NCI-H748 (cell line): ENCODE results near the gene PRKCA.
"Not testable (repeated sequence)": the region's sequence is repeated elsewhere in the genome, so short reads cannot be mapped to it uniquely, and the experiment has no call there.

Experiments
- DNase-seq: peaks from one replicate; lab custom pipeline; 2025; ENCODE audit not compliant: unreplicated experiment; lab: John Stamatoyannopoulos, UW

Gene PRKCA

GRCh38 chr17:66287911-66288310 is 14.5 kb upstream of the PRKCA start:
- no peak for DNase-seq

GRCh38 chr17:66290101-66290722 is 12.2 kb upstream of the PRKCA start:
- no peak for DNase-seq

GRCh38 chr17:66292353-66292752 is 10.1 kb upstream of the PRKCA start:
- no peak for DNase-seq

GRCh38 chr17:66296289-66296725 is 6.1 kb upstream of the PRKCA start:
- DNase-seq, result no peak

- DNase-seq, result not testable (repeated sequence)
Measured at GRCh38 chr17:66297443-66297842, 5.0 kb upstream of the PRKCA start.

GRCh38 chr17:66299711-66300110 is 2.7 kb upstream of the PRKCA start:
- no peak for DNase-seq

- DNase-seq, result no peak
Measured at GRCh38 chr17:66300956-66301355, 1.5 kb upstream of the PRKCA start.

GRCh38 chr17:66301367-66301863 is 998 bp upstream of the PRKCA start:
- DNase-seq, result no peak

GRCh38 chr17:66302761-66303626 is 581 bp downstream of the PRKCA start:
- DNase-seq, result peak; percentile 57

GRCh38 chr17:66304304-66305174 is 2.1 kb downstream of the PRKCA start:
- peak; percentile 28 for DNase-seq

GRCh38 chr17:66306446-66306845 is 4.0 kb downstream of the PRKCA start:
- no peak for DNase-seq

GRCh38 chr17:66307257-66307656 is 4.8 kb downstream of the PRKCA start:
- no peak for DNase-seq

- DNase-seq, result no peak
Measured at GRCh38 chr17:66308856-66309255, 6.4 kb downstream of the PRKCA start.

- no peak for DNase-seq
Measured at GRCh38 chr17:66309793-66310192, 7.4 kb downstream of the PRKCA start.

GRCh38 chr17:66310528-66311148 is 8.2 kb downstream of the PRKCA start:
- DNase-seq, result no peak

GRCh38 chr17:66312912-66313311 is 10.5 kb downstream of the PRKCA start:
- DNase-seq, result no peak

- no peak for DNase-seq
Measured at GRCh38 chr17:66313325-66313724, 10.9 kb downstream of the PRKCA start.

- DNase-seq, result no peak
Measured at GRCh38 chr17:66313995-66314659, 11.7 kb downstream of the PRKCA start.

GRCh38 chr17:66317629-66318028 is 15.2 kb downstream of the PRKCA start:
- no peak for DNase-seq

- no peak for DNase-seq
Measured at GRCh38 chr17:66319226-66319625, 16.8 kb downstream of the PRKCA start.
